ENCODE measurements around the gene TMIGD3.

The TMIGD3 gene

DNA sequence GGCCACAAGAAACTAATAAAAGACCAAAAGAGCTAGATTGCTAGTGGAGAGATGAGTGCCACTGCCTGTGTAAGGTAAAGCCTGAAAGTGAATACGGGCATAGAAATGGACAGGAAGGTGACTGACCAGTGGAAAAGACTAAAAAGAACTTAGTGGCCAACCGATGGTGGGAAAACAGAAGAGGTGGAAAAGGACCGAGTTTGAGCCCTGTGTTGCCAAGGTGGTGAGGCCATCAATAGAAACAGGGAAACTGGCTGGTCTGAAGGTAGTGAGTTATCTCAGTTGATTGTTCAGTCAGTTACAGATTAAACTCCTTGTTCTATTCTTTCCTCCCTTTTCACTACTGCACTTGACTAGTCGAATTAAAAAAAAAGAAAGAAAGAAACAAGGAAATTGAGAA is 56.9 kb downstream of the TMIGD3 start:
- Histone ChIP-seq H3K27me3 (no peaks in the 10 kb centered on the region), H3K27ac (no peak overlapping the region), H3K36me3 (peaks cover 21 to 51% (median 43%) of the 10 kb centered on the region in 3 donors), H3K4me1 (peaks cover 0 to 34% (median 25%) of the 10 kb centered on the region in 4 donors), H3K4me3 (no peak overlapping the region), H3K9me3 (no peaks in the 10 kb centered on the region)
- intact Hi-C loops (cut with DNase I; ENCODE audit: low total_unique reads) = no loop called here
- no peak for DNase-seq
- TF ChIP-seq, protein P1, sequence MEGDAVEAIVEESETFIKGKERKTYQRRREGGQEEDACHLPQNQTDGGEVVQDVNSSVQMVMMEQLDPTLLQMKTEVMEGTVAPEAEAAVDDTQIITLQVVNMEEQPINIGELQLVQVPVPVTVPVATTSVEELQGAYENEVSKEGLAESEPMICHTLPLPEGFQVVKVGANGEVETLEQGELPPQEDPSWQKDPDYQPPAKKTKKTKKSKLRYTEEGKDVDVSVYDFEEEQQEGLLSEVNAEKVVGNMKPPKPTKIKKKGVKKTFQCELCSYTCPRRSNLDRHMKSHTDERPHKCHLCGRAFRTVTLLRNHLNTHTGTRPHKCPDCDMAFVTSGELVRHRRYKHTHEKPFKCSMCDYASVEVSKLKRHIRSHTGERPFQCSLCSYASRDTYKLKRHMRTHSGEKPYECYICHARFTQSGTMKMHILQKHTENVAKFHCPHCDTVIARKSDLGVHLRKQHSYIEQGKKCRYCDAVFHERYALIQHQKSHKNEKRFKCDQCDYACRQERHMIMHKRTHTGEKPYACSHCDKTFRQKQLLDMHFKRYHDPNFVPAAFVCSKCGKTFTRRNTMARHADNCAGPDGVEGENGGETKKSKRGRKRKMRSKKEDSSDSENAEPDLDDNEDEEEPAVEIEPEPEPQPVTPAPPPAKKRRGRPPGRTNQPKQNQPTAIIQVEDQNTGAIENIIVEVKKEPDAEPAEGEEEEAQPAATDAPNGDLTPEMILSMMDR (IDR thresholded peaks at IDR 0.05) = no peak

DNA sequence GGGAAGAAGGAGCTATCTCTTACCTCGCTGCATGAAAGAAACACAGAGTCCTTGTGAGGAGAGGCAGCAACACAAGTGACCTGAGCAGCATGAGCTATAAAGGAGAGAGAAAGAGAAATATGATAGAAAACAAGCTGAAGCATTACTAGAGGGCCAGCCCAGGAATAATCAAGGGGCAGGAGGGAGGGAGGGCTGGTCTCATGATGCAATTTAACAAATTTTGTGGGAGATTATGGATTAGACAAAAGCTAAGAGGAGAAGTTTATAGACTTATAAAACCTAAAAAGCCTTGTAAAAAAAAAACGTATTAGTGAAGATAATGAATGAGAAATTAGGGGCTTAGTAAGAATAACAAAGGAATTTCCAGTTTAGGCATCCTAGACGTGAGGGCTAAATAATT is 59.4 kb downstream of the TMIGD3 start:
- no peaks in the 10 kb centered on the region for H3K9me3 ChIP-seq
- peaks cover 44 to 76% (median 62%) of the 10 kb centered on the region in 3 donors for H3K36me3 ChIP-seq
- DNase-seq = no peak
- no peak overlapping the region for H3K27ac ChIP-seq
- no peaks in the 10 kb centered on the region for H3K27me3 ChIP-seq
- H3K4me1 ChIP-seq = peaks cover 0 to 15% (median 11%) of the 10 kb centered on the region in 4 donors
- intact Hi-C loops (cut with DNase I; ENCODE audit: low total_unique reads) = no loop called here
- TF ChIP-seq, protein P1 (IDR thresholded peaks at IDR 0.05) = no peak
- no peak overlapping the region for H3K4me3 ChIP-seq

DNA sequence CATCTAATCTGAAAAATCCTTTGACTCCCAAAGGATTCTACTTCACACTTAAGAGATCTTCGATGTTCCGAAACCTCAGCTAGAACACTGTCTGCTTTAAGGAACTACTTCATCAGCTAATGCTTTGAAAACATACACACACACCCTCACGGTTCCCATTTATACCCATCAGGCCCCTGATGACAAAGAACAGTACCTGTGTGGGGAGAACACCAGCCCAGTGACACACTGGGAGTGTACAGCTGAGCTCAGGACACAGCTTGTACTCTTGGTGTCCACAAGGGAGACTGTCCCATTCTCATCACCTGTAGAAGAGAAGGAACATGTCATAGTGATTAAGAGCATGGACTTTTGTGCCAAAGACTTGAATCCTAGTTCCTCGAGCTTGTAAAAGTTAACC is 61.0 kb downstream of the TMIGD3 start:
- Histone ChIP-seq H3K27me3 (no peaks in the 10 kb centered on the region), H3K4me1 (peaks cover 0 to 5% (median 2%) of the 10 kb centered on the region in 4 donors), H3K4me3 (no peak overlapping the region), H3K36me3 (peaks cover 44 to 92% (median 62%) of the 10 kb centered on the region in 3 donors), H3K9me3 (no peaks in the 10 kb centered on the region), H3K27ac (no peak overlapping the region)
- TF ChIP-seq, protein P1 (IDR thresholded peaks at IDR 0.05) = no peak
- DNase-seq = no peak
- intact Hi-C loops (cut with DNase I; ENCODE audit: low total_unique reads) = no loop called here

DNA sequence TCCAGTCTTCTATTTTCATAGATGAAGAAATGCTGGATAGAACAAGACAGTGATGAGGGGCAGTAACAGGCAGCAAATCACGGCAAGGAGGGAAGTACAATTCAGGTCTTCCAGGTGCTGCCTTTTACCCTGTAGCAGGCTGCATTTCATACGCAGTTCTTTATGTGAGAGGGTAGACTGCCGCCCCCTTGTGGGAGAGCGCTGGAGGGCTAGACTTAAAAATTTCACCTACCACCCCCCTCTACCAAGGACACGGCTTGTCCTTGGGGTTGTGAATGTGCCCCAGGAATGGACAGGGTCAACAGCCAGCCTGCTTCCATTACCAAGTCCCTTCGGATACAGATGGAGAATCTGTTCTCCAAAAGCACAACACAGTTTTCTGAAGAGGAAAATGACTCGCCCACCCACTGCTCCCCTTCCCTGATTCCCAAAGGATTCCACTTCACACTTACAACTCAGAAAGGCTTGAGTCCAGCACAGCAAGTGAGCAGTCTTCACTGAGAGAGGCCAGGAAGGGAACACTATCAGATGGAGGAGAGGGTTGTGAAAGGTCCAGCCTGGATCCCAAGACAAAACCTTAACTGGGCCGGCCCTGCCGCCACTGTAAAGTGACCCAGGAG is 61.8 kb downstream of the TMIGD3 start:
- H3K27me3 ChIP-seq = no peaks in the 10 kb centered on the region
- DNase-seq = no peak
- no peak overlapping the region for H3K4me3 ChIP-seq
- TF ChIP-seq, protein P1 (IDR thresholded peaks at IDR 0.05) = peak in 1 of 2 experiments; percentile 5
- H3K27ac ChIP-seq = no peak overlapping the region
- no peaks in the 10 kb centered on the region for H3K9me3 ChIP-seq
- H3K4me1 ChIP-seq = no peaks in the 10 kb centered on the region
- H3K36me3 ChIP-seq = peaks cover 44 to 97% (median 62%) of the 10 kb centered on the region in 3 donors
- intact Hi-C loops (cut with DNase I; ENCODE audit: low total_unique reads) = no loop called here

DNA sequence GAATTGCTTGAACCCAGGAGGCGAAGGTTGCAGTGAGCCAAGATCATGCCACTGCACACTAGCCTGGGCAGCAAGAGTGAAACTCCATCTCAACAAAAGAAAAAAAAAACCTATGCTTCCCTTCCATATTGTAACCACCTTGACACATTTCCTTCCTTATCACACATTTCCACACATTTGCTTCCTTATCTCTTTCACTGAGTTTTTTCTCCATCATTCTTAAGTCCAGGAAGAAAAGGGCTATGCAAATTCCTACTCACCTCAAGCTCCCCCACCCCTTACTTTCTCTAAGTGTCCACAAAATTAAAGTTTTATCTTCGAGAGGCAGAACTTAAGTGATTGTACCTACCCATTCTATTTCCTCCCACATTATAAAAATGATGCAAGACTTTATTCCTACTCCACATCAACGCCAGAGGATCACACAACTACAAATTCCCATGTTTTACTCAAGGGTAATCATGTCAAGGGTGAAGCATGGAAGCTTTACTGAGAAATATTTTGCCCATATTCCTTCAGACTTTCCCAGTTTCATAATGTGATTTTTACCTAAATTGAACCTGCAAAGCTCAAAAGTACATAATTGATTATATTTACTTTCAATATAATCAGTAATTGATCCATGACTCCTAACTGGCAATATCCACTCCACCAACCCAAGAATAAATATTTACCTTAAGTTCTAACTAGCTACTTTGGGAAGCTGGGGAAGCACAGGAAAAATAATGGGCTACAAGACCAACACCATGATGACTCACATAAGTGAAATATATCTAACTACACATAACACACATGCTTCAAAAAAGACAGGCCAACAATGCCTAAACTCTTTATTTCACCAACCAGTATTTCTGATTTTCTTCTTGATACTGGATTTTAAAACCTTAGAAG is 63.7 kb downstream of the TMIGD3 start:
- Histone ChIP-seq H3K36me3 (peaks cover 44 to 77% (median 52%) of the 10 kb centered on the region in 3 donors), H3K4me1 (no peaks in the 10 kb centered on the region), H3K27ac (no peak overlapping the region), H3K4me3 (no peak overlapping the region), H3K9me3 (no peaks in the 10 kb centered on the region), H3K27me3 (no peaks in the 10 kb centered on the region)
- TF ChIP-seq, protein P1 (IDR thresholded peaks at IDR 0.05) = no peak
- DNase-seq = no peak
- intact Hi-C loops (cut with DNase I; ENCODE audit: low total_unique reads) = no loop called here
